Transverse colon (tissue), 4 donors: ENCODE measurements around the gene ZNF462. TPM values are rescaled to one million over a fixed set of nuclear protein-coding genes. Genes with fewer than 3 reads are reported as not detected.

Experiments used
- DNase-seq: peaks from one replicate; pipeline ENCODE4 v3.0.0-alpha.2; 2019
- H3K27ac ChIP-seq, 4 donors: fragments of 200-600 bp; sonication (generic); 2 replicates each; pipeline ENCODE4 v1.5.1; 2016 to 2018; ENCODE audit warnings: inconsistent platforms in 4 of 4
- H3K27me3 ChIP-seq: fragments of 200-600 bp; sonication (generic); 2 replicates; pipeline ENCODE4 v1.5.1; 2017; ENCODE audit warnings: inconsistent platforms
- H3K36me3 ChIP-seq, 4 donors: fragments of 200-600 bp; sonication (generic); 2 replicates each; pipeline ENCODE4 v1.5.1; 2017 to 2019; ENCODE audit warnings: inconsistent platforms in 4 of 4
- H3K4me1 ChIP-seq, 4 donors: fragments of 200-600 bp; sonication (generic); 2 replicates each; pipeline ENCODE4 v1.5.1; 2017 to 2020; ENCODE audit warnings: inconsistent platforms in 4 of 4
- H3K4me3 ChIP-seq, 4 donors: fragments of 200-600 bp; sonication (generic); 1 replicate in 1 of 4; 2 replicates in 3 of 4; pipeline versions ENCODE4 v1.5.1 to v1.6.1; 2017 to 2019; ENCODE audit warnings: inconsistent platforms in 4 of 4
- H3K9me3 ChIP-seq, 2 donors: fragments of 200-600 bp; sonication (generic); 2 replicates each; pipeline ENCODE4 v1.5.1; 2017 to 2019; ENCODE audit warnings: inconsistent platforms in 2 of 2
- CTCF ChIP-seq, 5 experiments: fragments of 200-600 bp in 3 of 5; fragments of 450-650 bp in 2 of 5; sonication (generic) in 3 of 5; IDR thresholded peaks; 1 replicate in 2 of 5; 2 replicates in 3 of 5; pipeline ENCODE4 v1.5.1; 2016 to 2017; ENCODE audit warnings: antibody characterized with exemption in 5 of 5, inconsistent platforms in 3 of 5, mild to moderate bottlenecking in 2 of 5, moderate library complexity in 1 of 5
- EP300 ChIP-seq: sonication (generic); formaldehyde crosslinking; IDR thresholded peaks from one replicate; pipeline ENCODE4 v1.6.1; 2017; ENCODE audit warnings: antibody characterized with exemption, low read depth
- POLR2A ChIP-seq: fragments of 450-650 bp; IDR thresholded peaks from one replicate; pipeline ENCODE4 v1.6.1; 2016; ENCODE audit warnings: antibody characterized with exemption, mild to moderate bottlenecking, moderate library complexity
- POLR2AphosphoS5 ChIP-seq, 3 donors: sonication (generic); formaldehyde crosslinking; IDR thresholded peaks; one replicate each; pipeline ENCODE4 v1.6.1; 2016; ENCODE audit warnings: antibody characterized with exemption in 3 of 3
- WGBS, 2 donors: methylation state at CpG; one replicate each; pipeline ENCODE4 v1.1.5; 2018; ENCODE audit warnings: low coverage in 1 of 2; 5-methylcytosine and 5-hydroxymethylcytosine counted together
- in situ Hi-C, 4 donors: fragments of 200-750 bp; cut with MboI; loops; one replicate each; pipeline versions ENCODE4 v1.15.0 to v1.15.1; 2017; ENCODE audit warnings: low sequenced_read_pairs in 3 of 4, low pct_ligation_motif_present in 1 of 4, low pct_unique_long_range_greater_than_20kb in 1 of 4
- intact Hi-C: fragments of 100-400 bp; cut with DNase I; formaldehyde crosslinking; loops from one replicate; pipeline ENCODE4 v1.15.1; 2023; ENCODE audit warnings: low total_unique reads
- total RNA-seq, 4 donors: library from RNA; depleted of rRNA; stranded (reverse); fragments of >200 nt; gene quantifications; one replicate each; pipeline ENCODE4 v1.1.0, GENCODE V29; 2016

Gene ZNF462, protein sequence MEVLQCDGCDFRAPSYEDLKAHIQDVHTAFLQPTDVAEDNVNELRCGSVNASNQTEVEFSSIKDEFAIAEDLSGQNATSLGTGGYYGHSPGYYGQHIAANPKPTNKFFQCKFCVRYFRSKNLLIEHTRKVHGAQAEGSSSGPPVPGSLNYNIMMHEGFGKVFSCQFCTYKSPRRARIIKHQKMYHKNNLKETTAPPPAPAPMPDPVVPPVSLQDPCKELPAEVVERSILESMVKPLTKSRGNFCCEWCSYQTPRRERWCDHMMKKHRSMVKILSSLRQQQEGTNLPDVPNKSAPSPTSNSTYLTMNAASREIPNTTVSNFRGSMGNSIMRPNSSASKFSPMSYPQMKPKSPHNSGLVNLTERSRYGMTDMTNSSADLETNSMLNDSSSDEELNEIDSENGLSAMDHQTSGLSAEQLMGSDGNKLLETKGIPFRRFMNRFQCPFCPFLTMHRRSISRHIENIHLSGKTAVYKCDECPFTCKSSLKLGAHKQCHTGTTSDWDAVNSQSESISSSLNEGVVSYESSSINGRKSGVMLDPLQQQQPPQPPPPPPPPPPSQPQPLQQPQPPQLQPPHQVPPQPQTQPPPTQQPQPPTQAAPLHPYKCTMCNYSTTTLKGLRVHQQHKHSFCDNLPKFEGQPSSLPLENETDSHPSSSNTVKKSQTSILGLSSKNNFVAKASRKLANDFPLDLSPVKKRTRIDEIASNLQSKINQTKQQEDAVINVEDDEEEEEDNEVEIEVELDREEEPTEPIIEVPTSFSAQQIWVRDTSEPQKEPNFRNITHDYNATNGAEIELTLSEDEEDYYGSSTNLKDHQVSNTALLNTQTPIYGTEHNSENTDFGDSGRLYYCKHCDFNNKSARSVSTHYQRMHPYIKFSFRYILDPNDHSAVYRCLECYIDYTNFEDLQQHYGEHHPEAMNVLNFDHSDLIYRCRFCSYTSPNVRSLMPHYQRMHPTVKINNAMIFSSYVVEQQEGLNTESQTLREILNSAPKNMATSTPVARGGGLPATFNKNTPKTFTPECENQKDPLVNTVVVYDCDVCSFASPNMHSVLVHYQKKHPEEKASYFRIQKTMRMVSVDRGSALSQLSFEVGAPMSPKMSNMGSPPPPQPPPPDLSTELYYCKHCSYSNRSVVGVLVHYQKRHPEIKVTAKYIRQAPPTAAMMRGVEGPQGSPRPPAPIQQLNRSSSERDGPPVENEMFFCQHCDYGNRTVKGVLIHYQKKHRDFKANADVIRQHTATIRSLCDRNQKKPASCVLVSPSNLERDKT (N-terminal part only)
- 10 to 100 TPM; 17.5 to 28.7 (median 22.9) TPM for total RNA-seq

DNA sequence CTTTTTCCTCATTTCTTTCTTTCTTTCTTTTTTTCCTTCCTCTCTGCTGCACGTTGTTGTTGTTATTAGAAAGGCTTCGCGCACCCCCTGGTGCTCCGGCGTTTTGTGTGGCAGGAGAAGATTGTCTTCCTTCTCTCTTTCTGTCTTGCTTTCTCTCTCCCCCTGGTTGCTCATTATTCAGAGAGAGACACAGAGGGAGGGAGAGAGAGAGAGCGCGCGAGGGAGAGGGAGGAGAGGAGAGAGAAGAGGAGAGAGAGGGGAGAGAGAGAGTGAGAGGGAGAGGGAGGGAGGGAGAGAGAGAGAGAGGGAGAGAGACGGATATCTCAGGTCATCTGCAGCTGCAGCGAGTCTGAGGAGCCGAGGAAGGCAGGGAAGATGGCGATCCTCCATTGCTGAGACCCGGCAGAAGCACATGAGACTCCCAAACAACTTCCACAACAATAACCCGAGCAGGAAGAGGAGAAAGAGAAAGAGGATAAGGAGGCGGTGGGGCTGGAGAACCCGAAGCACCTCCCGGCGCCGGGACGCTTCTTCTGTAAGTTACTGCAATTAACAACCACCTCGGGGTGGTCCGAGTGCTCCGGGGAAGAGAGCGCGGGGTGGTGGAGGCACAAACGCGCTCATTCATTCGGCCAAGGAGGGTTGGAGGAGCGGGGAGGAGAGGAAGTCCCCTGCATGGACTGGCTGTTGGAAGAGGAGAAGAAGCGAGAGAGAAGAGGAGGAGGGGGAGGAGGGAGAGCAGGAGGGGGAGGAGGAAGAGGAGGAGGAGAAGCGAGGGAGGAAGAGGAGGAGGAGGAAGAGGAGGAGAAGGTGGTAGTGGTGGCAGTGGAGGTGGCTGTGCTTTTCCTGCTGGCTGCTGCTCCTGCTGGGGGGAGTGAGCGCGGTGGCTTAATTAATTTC is at the start of gene ZNF462:
TSS of gene ZNF462 (plus strand) at position 346 of the 900 bp plus-strand sequence. CDS start 60,218 bp downstream, outside the sequence.
- WGBS, 2 donors, result 1 to 3% methylated on average over 14 to 33 of the region's 33 CpGs
- no peak for TF ChIP-seq EP300
- TF ChIP-seq POLR2A, result peak; percentile 40
- TF ChIP-seq POLR2AphosphoS5 (IDR thresholded peaks at IDR 0.05), result peak in 1 of 3 donors; percentile 26
- TF ChIP-seq CTCF (IDR thresholded peaks at IDR 0.05), result peak in 4 of 5 experiments; percentile 14 to 92 (median 44)
- Histone ChIP-seq H3K36me3 (no peaks in the 10 kb centered on the region), H3K9me3 (no peaks in the 10 kb centered on the region), H3K27ac (peak within 1 kb of the TSS; percentile 83 to 91 (median 87)), H3K4me1 (peaks cover 0 to 48% (median 8%) of the 10 kb centered on the region in 4 donors), H3K27me3 (peaks cover 12% of the 10 kb centered on the region), H3K4me3 (peak within 1 kb of the TSS; percentile 65 to 90 (median 80))
- intact Hi-C loops (loop anchor here (10.0 kb wide), 1 partner anchor 158 kb away; no protein-coding TSS in a partner anchor), in situ Hi-C loops (loop anchor here in 1 of 4 donors (25.0 kb wide), 1 partner anchor 299 kb away; no protein-coding TSS in a partner anchor)
- DNase-seq, result peak; percentile 47

GRCh38 chr9:106816524-106816923 is 46.4 kb upstream of the ZNF462 start:
- TF ChIP-seq POLR2AphosphoS5 (IDR thresholded peaks at IDR 0.05) (no peak), POLR2A (no peak), EP300 (no peak), CTCF (IDR thresholded peaks at IDR 0.05) (no peak)
- intact Hi-C loops, result no loop called here

GRCh38 chr9:106818034-106818433 is 44.9 kb upstream of the ZNF462 start:
- H3K27ac ChIP-seq, result no peak overlapping the region
- TF ChIP-seq EP300 (no peak), POLR2AphosphoS5 (IDR thresholded peaks at IDR 0.05) (no peak), POLR2A (no peak), CTCF (IDR thresholded peaks at IDR 0.05) (no peak)
- intact Hi-C loops (loop anchor here (1.0 kb wide), 1 partner anchor 24 kb away; no protein-coding TSS in a partner anchor), in situ Hi-C loops (no loop called here)
- no peaks in the 10 kb centered on the region for H3K9me3 ChIP-seq
- H3K4me1 ChIP-seq, result no peaks in the 10 kb centered on the region
- H3K36me3 ChIP-seq, result no peaks in the 10 kb centered on the region
- no peaks in the 10 kb centered on the region for H3K27me3 ChIP-seq
- no peak for DNase-seq
- WGBS, 2 donors, result 85 to 100% methylated on average over 2 to 5 of the region's 5 CpGs
- H3K4me3 ChIP-seq, result no peak overlapping the region

More at GRCh38 chr9:106816524-106816923, 46.4 kb upstream of the ZNF462 start:
- in situ Hi-C loops, result no loop called here
- DNase-seq, result no peak
- no peak overlapping the region for H3K27ac ChIP-seq
- no peaks in the 10 kb centered on the region for H3K9me3 ChIP-seq
- no peak overlapping the region for H3K4me3 ChIP-seq
- WGBS, 2 donors, result 13 to 30% methylated on average over 1 to 2 of the region's 2 CpGs
- H3K36me3 ChIP-seq, result no peaks in the 10 kb centered on the region
- no peaks in the 10 kb centered on the region for H3K27me3 ChIP-seq
- no peaks in the 10 kb centered on the region for H3K4me1 ChIP-seq
